ENCODE measurements around the gene CRY2. TPM values are rescaled to one million over a fixed set of nuclear protein-coding genes. Genes with fewer than 3 reads are reported as not detected.
"Not testable (repeated sequence)": the region's sequence is repeated elsewhere in the genome, so short reads cannot be mapped to it uniquely, and the experiment has no call there.

Gene CRY2
- polyA plus RNA-seq, 4 donors: 6.7 to 23.1 (median 10.1) TPM

GRCh38 chr11:45833761-45834160 is 13.5 kb upstream of the CRY2 start:
- Histone ChIP-seq H3K4me1 (ENCODE audit: control insufficient read depth in 3 of 3, insufficient read depth in 2 of 3, low read depth in 1 of 3, low read length in 2 of 3) (no peaks in the 10 kb centered on the region), H3K4me3 (ENCODE audit: low read depth in 1 of 3, low read length in 3 of 3) (no peak overlapping the region), H3K9me3 (ENCODE audit: control insufficient read depth in 2 of 2, insufficient read depth in 1 of 2, low read depth in 1 of 2, low read length in 1 of 2) (no peaks in the 10 kb centered on the region), H3K27ac (ENCODE audit: low read depth in 1 of 3, low read length in 2 of 3) (no peak overlapping the region), H3K27me3 (ENCODE audit: control insufficient read depth in 3 of 3, insufficient read depth in 3 of 3, low read length in 3 of 3) (no peaks in the 10 kb centered on the region), H3K36me3 (ENCODE audit: control insufficient read depth in 3 of 3, insufficient read depth in 2 of 3, low read depth in 1 of 3, low read length in 3 of 3) (no peaks in the 10 kb centered on the region)
- DNase-seq (no peak), FAIRE-seq (no peak)
- WGBS, 3 donors: 35 to 55% (median 52%) methylated on average over 3 of the region's 3 CpGs

GRCh38 chr11:45834298-45834756 is 12.9 kb upstream of the CRY2 start:
- Histone ChIP-seq H3K4me1 (ENCODE audit: control insufficient read depth in 3 of 3, insufficient read depth in 2 of 3, low read depth in 1 of 3, low read length in 2 of 3) (no peaks in the 10 kb centered on the region), H3K27me3 (ENCODE audit: control insufficient read depth in 3 of 3, insufficient read depth in 3 of 3, low read length in 3 of 3) (no peaks in the 10 kb centered on the region), H3K4me3 (ENCODE audit: low read depth in 1 of 3, low read length in 3 of 3) (no peak overlapping the region), H3K36me3 (ENCODE audit: control insufficient read depth in 3 of 3, insufficient read depth in 2 of 3, low read depth in 1 of 3, low read length in 3 of 3) (no peaks in the 10 kb centered on the region), H3K9me3 (ENCODE audit: control insufficient read depth in 2 of 2, insufficient read depth in 1 of 2, low read depth in 1 of 2, low read length in 1 of 2) (no peaks in the 10 kb centered on the region), H3K27ac (ENCODE audit: low read depth in 1 of 3, low read length in 2 of 3) (no peak overlapping the region)
- no peak for DNase-seq
- 44 to 61% (median 51%) methylated on average over 4 of the region's 4 CpGs for WGBS, 3 donors
- FAIRE-seq: no peak

GRCh38 chr11:45839204-45839603 is 8.1 kb upstream of the CRY2 start:
- 82 to 87% (median 85%) methylated on average over 6 of the region's 6 CpGs for WGBS, 3 donors
- H3K27me3 ChIP-seq (ENCODE audit: control insufficient read depth in 3 of 3, insufficient read depth in 3 of 3, low read length in 3 of 3): no peaks in the 10 kb centered on the region
- no peak overlapping the region for H3K27ac ChIP-seq (ENCODE audit: low read depth in 1 of 3, low read length in 2 of 3)
- no peaks in the 10 kb centered on the region for H3K9me3 ChIP-seq (ENCODE audit: control insufficient read depth in 2 of 2, insufficient read depth in 1 of 2, low read depth in 1 of 2, low read length in 1 of 2)
- no peaks in the 10 kb centered on the region for H3K36me3 ChIP-seq (ENCODE audit: control insufficient read depth in 3 of 3, insufficient read depth in 2 of 3, low read depth in 1 of 3, low read length in 3 of 3)
- peaks cover 0 to 3% (median 0%) of the 10 kb centered on the region in 3 donors for H3K4me1 ChIP-seq (ENCODE audit: control insufficient read depth in 3 of 3, insufficient read depth in 2 of 3, low read depth in 1 of 3, low read length in 2 of 3)
- no peak overlapping the region for H3K4me3 ChIP-seq (ENCODE audit: low read depth in 1 of 3, low read length in 3 of 3)
- FAIRE-seq (no peak), DNase-seq (no peak)

- not testable (repeated sequence) for H3K4me3 ChIP-seq (ENCODE audit: low read depth in 1 of 3, low read length in 3 of 3); H3K27ac ChIP-seq (ENCODE audit: low read depth in 1 of 3, low read length in 2 of 3); H3K9me3 ChIP-seq (ENCODE audit: control insufficient read depth in 2 of 2, insufficient read depth in 1 of 2, low read depth in 1 of 2, low read length in 1 of 2); H3K36me3 ChIP-seq (ENCODE audit: control insufficient read depth in 3 of 3, insufficient read depth in 2 of 3, low read depth in 1 of 3, low read length in 3 of 3); DNase-seq; FAIRE-seq; H3K27me3 ChIP-seq (ENCODE audit: control insufficient read depth in 3 of 3, insufficient read depth in 3 of 3, low read length in 3 of 3); H3K4me1 ChIP-seq (ENCODE audit: control insufficient read depth in 3 of 3, insufficient read depth in 2 of 3, low read depth in 1 of 3, low read length in 2 of 3)
- 81 to 92% (median 82%) methylated on average over 13 of the region's 13 CpGs for WGBS, 3 donors
Observed at GRCh38 chr11:45840251-45840650, 7.0 kb upstream of the CRY2 start.

- H3K27me3 ChIP-seq (ENCODE audit: control insufficient read depth in 3 of 3, insufficient read depth in 3 of 3, low read length in 3 of 3): no peaks in the 10 kb centered on the region
- peak overlapping the region; percentile 84 to 92 (median 88) for H3K27ac ChIP-seq (ENCODE audit: low read depth in 1 of 3, low read length in 2 of 3)
- peak; percentile 95 to 96 for DNase-seq
- peak overlapping the region in 1 of 3 donors; percentile 16 for H3K4me3 ChIP-seq (ENCODE audit: low read depth in 1 of 3, low read length in 3 of 3)
- H3K4me1 ChIP-seq (ENCODE audit: control insufficient read depth in 3 of 3, insufficient read depth in 2 of 3, low read depth in 1 of 3, low read length in 2 of 3): peaks cover 0 to 9% (median 2%) of the 10 kb centered on the region in 3 donors
- no peak for FAIRE-seq
- H3K9me3 ChIP-seq (ENCODE audit: control insufficient read depth in 2 of 2, insufficient read depth in 1 of 2, low read depth in 1 of 2, low read length in 1 of 2): no peaks in the 10 kb centered on the region
- 4 to 13% (median 8%) methylated on average over 22 of the region's 22 CpGs for WGBS, 3 donors
- no peaks in the 10 kb centered on the region for H3K36me3 ChIP-seq (ENCODE audit: control insufficient read depth in 3 of 3, insufficient read depth in 2 of 3, low read depth in 1 of 3, low read length in 3 of 3)
Observed at GRCh38 chr11:45843158-45843924, 3.9 kb upstream of the CRY2 start.

GRCh38 chr11:45844822-45845578 is 2.3 kb upstream of the CRY2 start:
- DNase-seq: no peak
- Histone ChIP-seq H3K4me3 (ENCODE audit: low read depth in 1 of 3, low read length in 3 of 3) (no peak overlapping the region), H3K4me1 (ENCODE audit: control insufficient read depth in 3 of 3, insufficient read depth in 2 of 3, low read depth in 1 of 3, low read length in 2 of 3) (peaks cover 3 to 16% (median 12%) of the 10 kb centered on the region in 3 donors), H3K27me3 (ENCODE audit: control insufficient read depth in 3 of 3, insufficient read depth in 3 of 3, low read length in 3 of 3) (no peaks in the 10 kb centered on the region), H3K27ac (ENCODE audit: low read depth in 1 of 3, low read length in 2 of 3) (no peak overlapping the region), H3K36me3 (ENCODE audit: control insufficient read depth in 3 of 3, insufficient read depth in 2 of 3, low read depth in 1 of 3, low read length in 3 of 3) (no peaks in the 10 kb centered on the region), H3K9me3 (ENCODE audit: control insufficient read depth in 2 of 2, insufficient read depth in 1 of 2, low read depth in 1 of 2, low read length in 1 of 2) (no peaks in the 10 kb centered on the region)
- no peak for FAIRE-seq
- WGBS, 3 donors: 62 to 75% (median 64%) methylated on average over 3 of the region's 3 CpGs

GRCh38 chr11:45846174-45846675 is 1.1 kb upstream of the CRY2 start:
- Histone ChIP-seq H3K36me3 (ENCODE audit: control insufficient read depth in 3 of 3, insufficient read depth in 2 of 3, low read depth in 1 of 3, low read length in 3 of 3) (no peaks in the 10 kb centered on the region), H3K4me1 (ENCODE audit: control insufficient read depth in 3 of 3, insufficient read depth in 2 of 3, low read depth in 1 of 3, low read length in 2 of 3) (peaks cover 3 to 16% (median 12%) of the 10 kb centered on the region in 3 donors), H3K27me3 (ENCODE audit: control insufficient read depth in 3 of 3, insufficient read depth in 3 of 3, low read length in 3 of 3) (no peaks in the 10 kb centered on the region), H3K27ac (ENCODE audit: low read depth in 1 of 3, low read length in 2 of 3) (peak overlapping the region; percentile 75 to 98 (median 80)), H3K4me3 (ENCODE audit: low read depth in 1 of 3, low read length in 3 of 3) (no peak overlapping the region), H3K9me3 (ENCODE audit: control insufficient read depth in 2 of 2, insufficient read depth in 1 of 2, low read depth in 1 of 2, low read length in 1 of 2) (no peaks in the 10 kb centered on the region)
- FAIRE-seq (no peak), DNase-seq (no peak)
- 76 to 80% (median 76%) methylated on average over 4 of the region's 4 CpGs for WGBS, 3 donors

- no peaks in the 10 kb centered on the region for H3K9me3 ChIP-seq (ENCODE audit: control insufficient read depth in 2 of 2, insufficient read depth in 1 of 2, low read depth in 1 of 2, low read length in 1 of 2)
- 0 to 1% (median 1%) methylated on average over 16 of the region's 16 CpGs for WGBS, 3 donors
- DNase-seq (peak; percentile 63 to 80), FAIRE-seq (no peak)
- no peaks in the 10 kb centered on the region for H3K27me3 ChIP-seq (ENCODE audit: control insufficient read depth in 3 of 3, insufficient read depth in 3 of 3, low read length in 3 of 3)
- peaks cover 3 to 16% (median 12%) of the 10 kb centered on the region in 3 donors for H3K4me1 ChIP-seq (ENCODE audit: control insufficient read depth in 3 of 3, insufficient read depth in 2 of 3, low read depth in 1 of 3, low read length in 2 of 3)
- peak overlapping the region; percentile 66 to 94 (median 84) for H3K4me3 ChIP-seq (ENCODE audit: low read depth in 1 of 3, low read length in 3 of 3)
- peaks cover 0 to 5% (median 2%) of the 10 kb centered on the region in 3 donors for H3K36me3 ChIP-seq (ENCODE audit: control insufficient read depth in 3 of 3, insufficient read depth in 2 of 3, low read depth in 1 of 3, low read length in 3 of 3)
- H3K27ac ChIP-seq (ENCODE audit: low read depth in 1 of 3, low read length in 2 of 3): peak overlapping the region; percentile 89 to 97 (median 93)
Observed at GRCh38 chr11:45847911-45848316, 639 bp downstream of the CRY2 start.
